NCI-H748 treated with DMSO at 0.1 percent for 48 hours (cell line): ENCODE results near the gene CLSTN1.
"Not testable (repeated sequence)": the region's sequence is repeated elsewhere in the genome, so short reads cannot be mapped to it uniquely, and the experiment has no call there.

ENCODE experiments used
- DNase-seq: peaks from one replicate; lab custom pipeline; 2025; lab: John Stamatoyannopoulos, UW

Gene CLSTN1

GRCh38 chr1:9762446-9762845 is 61.3 kb downstream of the CLSTN1 start:
- DNase-seq, result not testable (repeated sequence)

DNA sequence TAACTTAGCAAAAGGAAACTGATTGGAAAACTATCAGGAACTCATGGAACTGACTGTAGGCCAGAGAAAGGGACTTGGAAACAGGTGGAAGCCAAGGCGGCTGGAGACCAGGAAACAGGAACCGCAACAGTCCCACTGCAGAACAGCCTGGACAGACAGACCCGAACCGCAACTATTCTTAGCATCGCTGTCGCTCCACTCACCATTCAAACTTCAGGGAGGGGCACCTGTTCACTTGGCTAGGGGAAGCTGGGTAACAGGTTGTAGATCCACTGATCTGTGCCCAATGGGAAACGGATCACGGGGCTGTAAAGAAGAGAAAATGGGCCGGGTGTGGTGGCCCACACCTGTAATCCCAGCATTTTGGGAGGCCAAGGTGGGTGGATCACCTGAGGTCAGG is 61.9 kb downstream of the CLSTN1 start:
- DNase-seq, result no peak

- DNase-seq, result no peak
These were observed 62.9 kb downstream of the CLSTN1 start for GRCh38 chr1:9760824-9761223.

DNA sequence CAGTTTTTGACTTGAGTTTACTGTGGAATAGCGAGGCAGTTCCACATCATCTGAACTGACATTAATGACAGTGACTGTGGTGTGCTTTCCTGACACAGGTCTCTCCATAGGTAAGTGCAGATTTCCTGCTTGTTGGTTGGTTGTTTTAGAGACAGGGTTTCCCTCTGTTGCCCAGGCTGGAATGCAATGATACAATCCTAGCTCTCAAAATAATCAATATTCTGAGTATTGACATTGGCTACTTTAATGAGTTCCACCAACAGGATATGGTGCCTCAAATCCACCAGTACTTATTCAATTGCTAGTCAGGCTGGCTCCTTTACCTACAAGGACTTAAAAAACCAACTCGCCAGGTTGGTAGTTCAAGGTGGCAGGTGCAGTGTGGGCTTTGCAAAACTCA is 63.8 kb downstream of the CLSTN1 start:
- DNase-seq, result no peak

DNA sequence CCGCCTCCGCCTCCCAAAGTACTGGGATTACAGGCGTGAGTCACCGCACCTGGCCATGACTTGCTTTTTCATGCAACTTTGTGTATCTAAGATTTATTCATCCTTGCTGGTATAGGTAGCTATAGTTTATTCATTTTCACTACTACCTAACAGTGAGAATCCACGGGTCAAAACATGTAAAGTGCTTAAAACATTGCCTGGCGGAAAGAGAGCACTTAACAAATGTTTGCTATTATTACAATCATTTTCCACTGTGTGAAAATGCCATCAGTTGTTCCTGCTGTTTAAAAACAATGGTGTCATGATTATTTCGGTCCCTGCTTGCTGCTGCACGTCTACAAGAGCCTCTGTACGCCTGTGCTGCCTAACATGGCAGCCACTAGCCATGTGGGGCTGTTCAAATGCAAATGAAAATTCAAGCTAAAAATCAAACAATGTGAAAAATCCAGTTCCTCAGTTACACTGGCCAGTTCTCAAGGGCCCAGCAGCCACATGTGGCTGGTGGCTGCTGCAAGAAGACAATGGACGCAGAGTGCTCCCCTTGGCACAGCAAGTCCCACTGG is 65.1 kb downstream of the CLSTN1 start:
- no peak for DNase-seq

GRCh38 chr1:9755441-9755995 is 68.2 kb downstream of the CLSTN1 start:
- DNase-seq, result no peak

GRCh38 chr1:9753121-9753531 is 70.6 kb downstream of the CLSTN1 start:
- DNase-seq, result no peak

- DNase-seq, result no peak
These were observed 71.8 kb downstream of the CLSTN1 start for GRCh38 chr1:9751971-9752370.

DNA sequence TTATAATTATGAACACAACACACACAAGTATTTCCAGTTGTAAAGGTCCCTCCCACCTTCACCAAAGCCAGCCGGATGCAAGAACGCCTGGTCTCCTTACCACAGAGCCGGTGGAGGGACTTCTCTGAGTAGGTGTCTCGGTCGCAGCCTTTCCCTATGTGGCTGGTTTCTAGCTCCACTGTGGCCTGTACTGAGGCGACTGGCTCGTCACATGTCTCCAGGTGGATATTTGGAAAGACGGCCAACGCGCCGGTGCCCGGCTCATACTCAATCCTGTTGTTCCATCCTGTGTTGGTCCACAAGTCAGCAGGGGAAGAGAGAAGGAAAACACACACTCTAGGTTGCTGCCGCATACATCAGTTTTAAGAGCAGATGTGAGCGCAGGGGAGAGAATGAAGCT is 74.4 kb downstream of the CLSTN1 start:
- no peak for DNase-seq

GRCh38 chr1:9748391-9748790 is 75.4 kb downstream of the CLSTN1 start:
- DNase-seq, result not testable (repeated sequence)

GRCh38 chr1:9746651-9747050 is 77.1 kb downstream of the CLSTN1 start:
- no peak for DNase-seq

GRCh38 chr1:9746211-9746610 is 77.6 kb downstream of the CLSTN1 start:
- DNase-seq, result no peak

GRCh38 chr1:9744106-9744799 is 79.5 kb downstream of the CLSTN1 start:
- no peak for DNase-seq

- DNase-seq, result no peak
These were observed 86.1 kb downstream of the CLSTN1 start for GRCh38 chr1:9737671-9738070.

DNA sequence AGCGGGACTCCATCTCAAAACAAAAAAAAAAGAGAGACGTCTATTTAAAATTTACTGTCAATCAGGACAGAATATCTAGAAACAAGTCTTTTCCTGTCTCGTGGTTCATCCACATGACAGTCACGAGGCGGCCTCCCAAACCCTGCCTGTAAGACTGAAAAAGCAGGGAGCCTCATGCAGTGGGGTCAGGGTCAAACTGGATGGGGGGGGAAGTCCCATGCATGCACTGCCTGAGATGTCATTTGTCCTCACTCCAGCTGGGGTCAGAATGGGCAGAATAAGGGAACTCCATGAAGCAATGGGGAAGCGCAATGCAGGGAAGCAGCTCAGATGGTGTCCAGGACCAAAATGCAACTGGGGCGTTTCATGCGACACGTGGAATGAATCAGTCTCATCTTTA is 86.7 kb downstream of the CLSTN1 start:
- DNase-seq, result no peak

GRCh38 chr1:9736241-9736640 is 87.5 kb downstream of the CLSTN1 start:
- no peak for DNase-seq

- no peak for DNase-seq
These were observed 88.0 kb downstream of the CLSTN1 start for GRCh38 chr1:9735800-9736199.

DNA sequence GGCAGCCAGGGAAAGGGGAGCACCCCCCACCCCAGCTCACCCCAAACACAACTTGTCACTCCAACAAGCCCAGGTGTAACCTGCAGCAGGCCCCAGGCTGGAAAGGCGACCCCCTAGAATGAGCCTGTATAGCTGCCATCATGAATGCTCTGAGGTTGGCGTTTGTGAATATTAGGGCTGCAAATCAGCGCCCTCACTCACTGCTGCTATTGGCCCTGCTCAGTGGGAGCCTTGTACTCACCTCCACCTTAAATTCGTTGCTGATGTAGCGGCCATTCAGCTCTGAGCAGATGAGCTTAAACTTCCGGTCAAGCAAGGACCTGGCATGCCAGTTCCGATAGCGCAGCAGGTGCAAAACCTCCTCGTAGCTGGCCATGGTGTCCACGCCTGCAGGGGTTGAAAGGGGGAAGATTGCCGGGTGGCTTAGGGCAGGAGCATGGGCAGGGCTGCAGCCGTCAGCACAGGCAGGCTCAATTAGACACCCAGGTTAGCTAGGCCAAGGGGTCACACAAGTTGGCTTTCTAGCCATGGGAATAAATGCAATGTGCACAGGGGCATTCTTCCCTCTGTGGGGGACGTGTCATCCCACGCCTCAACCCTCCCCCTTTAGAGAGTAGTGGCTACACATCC is 90.5 kb downstream of the CLSTN1 start:
- no peak for DNase-seq

DNA sequence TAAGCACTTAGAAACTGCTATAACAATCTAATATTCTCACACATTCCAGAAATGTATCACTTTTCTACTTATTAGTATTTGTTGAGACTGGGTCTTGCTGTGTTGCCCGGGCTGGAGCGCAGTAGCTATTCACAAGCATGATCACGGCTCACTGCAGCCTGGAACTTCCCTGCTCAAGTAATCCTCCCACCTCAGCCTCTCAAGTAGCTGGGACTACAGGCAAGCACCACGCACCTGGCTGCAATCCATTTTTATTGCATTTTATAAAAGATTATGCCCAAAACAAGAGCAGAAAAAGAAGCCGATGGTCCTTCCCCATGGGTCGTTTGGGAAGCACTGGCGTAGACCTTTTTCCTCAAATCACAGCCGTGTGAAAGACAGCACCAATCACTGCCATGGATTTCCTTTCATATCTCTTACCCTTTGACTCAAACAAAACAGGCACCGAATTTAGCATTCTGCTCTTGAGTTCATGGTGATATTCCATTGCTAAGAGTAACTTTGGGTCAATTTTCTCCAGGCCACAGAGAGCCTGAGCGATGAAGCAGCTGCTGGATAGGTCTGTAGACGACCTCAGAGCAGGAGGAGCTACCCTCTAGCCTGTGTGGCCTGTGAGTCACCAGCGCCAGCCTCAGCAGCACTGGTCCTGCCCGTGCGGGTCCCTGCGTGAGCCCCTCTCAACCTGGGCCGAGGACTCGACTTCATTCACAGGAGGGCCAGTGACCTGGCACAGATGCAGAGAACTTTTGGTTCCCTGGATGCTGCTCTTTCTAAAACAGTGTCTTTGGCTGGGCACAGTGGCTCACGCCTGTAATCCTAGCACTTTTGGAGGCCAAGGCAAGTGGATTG is 91.4 kb downstream of the CLSTN1 start:
- DNase-seq, result no peak

DNA sequence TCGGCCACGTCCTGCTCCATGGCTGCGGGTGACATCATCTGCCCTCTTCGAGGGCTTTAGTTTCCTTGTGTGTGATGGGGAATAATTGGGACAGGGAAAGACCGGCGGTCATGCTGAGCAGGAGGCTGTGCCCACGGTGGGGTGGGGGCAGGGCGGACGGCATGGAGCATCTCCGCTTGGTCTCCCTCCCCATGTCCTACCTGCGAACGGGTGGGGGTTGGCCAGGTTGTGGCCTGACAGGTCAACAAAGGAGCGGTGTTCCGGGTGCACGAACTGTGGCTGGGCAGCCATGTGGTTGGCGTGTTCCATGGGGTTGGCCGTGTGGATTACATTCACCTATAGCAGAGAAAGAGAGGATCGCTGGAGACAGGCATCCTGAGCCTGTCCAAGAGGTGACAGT is 92.2 kb downstream of the CLSTN1 start:
- DNase-seq, result no peak

- DNase-seq, result no peak
These were observed 92.7 kb downstream of the CLSTN1 start for GRCh38 chr1:9731051-9731537.
